ENCODE measurements around the gene RNF144B. TPM values are rescaled to one million over a fixed set of nuclear protein-coding genes. Genes with fewer than 3 reads are reported as not detected.
"Not testable (repeated sequence)": the region's sequence is repeated elsewhere in the genome, so short reads cannot be mapped to it uniquely, and the experiment has no call there.

Gene RNF144B
- total RNA-seq, 4 donors from 2014 or later, result 13.3 to 43.5 (median 26.8) TPM

DNA sequence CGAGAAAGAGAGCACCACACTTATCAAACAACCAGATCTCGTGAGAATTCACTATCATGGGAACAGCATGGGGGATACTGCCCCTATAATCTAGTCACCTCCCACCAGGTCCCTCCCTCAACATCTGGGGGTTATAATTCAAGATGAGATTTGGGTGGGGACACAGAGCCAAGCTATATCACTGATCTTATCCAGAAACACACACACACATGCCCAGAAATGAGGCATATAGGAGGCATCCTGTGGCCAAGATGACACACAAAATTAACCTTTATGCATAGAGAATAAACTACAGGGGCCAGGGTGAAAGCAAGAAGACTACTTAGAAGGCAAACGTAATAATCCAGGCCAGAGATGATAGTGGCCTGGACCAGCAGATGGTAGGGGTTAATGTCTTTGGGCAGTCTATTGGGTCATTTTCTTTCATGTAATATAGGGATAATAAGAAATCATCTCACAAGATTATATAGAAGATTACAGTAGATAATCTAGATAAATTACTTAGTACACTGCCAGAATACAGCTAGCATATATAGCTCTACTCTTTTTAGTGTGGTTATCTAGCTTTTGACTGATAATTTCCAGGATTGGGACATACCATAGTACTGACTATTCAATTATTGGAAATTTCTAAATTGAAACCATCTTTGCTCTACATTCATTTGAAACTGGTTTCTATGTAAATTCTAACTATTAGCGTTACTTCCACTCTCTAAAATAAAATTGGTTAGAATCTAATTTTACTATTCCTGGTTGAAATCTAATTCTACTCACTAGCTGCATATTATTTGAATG lies 20.0 kb downstream of the RNF144B start:
- ATAC-seq (ENCODE audit: low FRiP score) (no peak), DNase-seq (ENCODE audit: low spot score) (no peak)
- TF ChIP-seq, protein P1, sequence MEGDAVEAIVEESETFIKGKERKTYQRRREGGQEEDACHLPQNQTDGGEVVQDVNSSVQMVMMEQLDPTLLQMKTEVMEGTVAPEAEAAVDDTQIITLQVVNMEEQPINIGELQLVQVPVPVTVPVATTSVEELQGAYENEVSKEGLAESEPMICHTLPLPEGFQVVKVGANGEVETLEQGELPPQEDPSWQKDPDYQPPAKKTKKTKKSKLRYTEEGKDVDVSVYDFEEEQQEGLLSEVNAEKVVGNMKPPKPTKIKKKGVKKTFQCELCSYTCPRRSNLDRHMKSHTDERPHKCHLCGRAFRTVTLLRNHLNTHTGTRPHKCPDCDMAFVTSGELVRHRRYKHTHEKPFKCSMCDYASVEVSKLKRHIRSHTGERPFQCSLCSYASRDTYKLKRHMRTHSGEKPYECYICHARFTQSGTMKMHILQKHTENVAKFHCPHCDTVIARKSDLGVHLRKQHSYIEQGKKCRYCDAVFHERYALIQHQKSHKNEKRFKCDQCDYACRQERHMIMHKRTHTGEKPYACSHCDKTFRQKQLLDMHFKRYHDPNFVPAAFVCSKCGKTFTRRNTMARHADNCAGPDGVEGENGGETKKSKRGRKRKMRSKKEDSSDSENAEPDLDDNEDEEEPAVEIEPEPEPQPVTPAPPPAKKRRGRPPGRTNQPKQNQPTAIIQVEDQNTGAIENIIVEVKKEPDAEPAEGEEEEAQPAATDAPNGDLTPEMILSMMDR (IDR thresholded peaks at IDR 0.05), result no peak

GRCh38 chr6:18409602-18410001 lies 22.5 kb downstream of the RNF144B start:
- ATAC-seq (ENCODE audit: low FRiP score); DNase-seq (ENCODE audit: low spot score): not testable (repeated sequence)

DNA sequence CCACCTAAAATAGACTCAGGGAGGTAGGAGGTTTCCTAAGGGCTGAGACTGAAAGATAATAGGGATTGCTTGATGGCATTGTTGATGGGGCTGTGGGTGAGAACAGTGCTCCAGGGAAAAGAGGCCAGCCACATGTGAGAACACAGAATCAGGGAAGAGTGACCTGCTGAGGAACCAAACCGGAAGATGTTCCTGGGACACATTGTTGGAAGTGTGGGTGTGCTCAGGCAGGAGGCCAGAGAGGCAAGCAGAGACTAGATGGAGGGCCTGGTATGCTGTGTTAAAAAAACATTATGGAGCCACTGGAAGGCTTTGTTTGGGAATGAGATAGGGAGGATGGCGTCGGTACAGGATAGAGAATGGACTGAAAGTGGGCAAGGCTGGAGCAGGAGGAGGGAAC lies 23.3 kb downstream of the RNF144B start:
- no peak for DNase-seq (ENCODE audit: low spot score)
- TF ChIP-seq, protein P1 (IDR thresholded peaks at IDR 0.05), result no peak
- no peak for ATAC-seq (ENCODE audit: low FRiP score)

GRCh38 chr6:18412068-18412467 lies 24.9 kb downstream of the RNF144B start:
- ATAC-seq (ENCODE audit: low FRiP score), result no peak
- TF ChIP-seq, protein P1 (IDR thresholded peaks at IDR 0.05), result no peak
- no peak for DNase-seq (ENCODE audit: low spot score)

GRCh38 chr6:18412644-18413043 lies 25.5 kb downstream of the RNF144B start:
- no peak for DNase-seq (ENCODE audit: low spot score)
- ATAC-seq (ENCODE audit: low FRiP score), result no peak
- TF ChIP-seq, protein P1 (IDR thresholded peaks at IDR 0.05), result no peak

GRCh38 chr6:18413381-18413780 lies 26.2 kb downstream of the RNF144B start:
- ATAC-seq (ENCODE audit: low FRiP score), result no peak
- TF ChIP-seq, protein P1 (IDR thresholded peaks at IDR 0.05), result no peak
- no peak for DNase-seq (ENCODE audit: low spot score)

GRCh38 chr6:18414116-18414515 lies 27.0 kb downstream of the RNF144B start:
- no peak for ATAC-seq (ENCODE audit: low FRiP score)
- DNase-seq (ENCODE audit: low spot score), result no peak
- TF ChIP-seq, protein P1 (IDR thresholded peaks at IDR 0.05), result no peak

All from omental fat pad (tissue), 4 donors.